Left hindlimb (tissue), 1 donor: ENCODE measurements around the gene LAMTOR3.
"Not testable (repeated sequence)": the region's sequence is repeated elsewhere in the genome, so short reads cannot be mapped to it uniquely, and the experiment has no call there.

Experiments
- DNase-seq: peaks from one replicate; pipeline ENCODE4 v3.0.0-alpha.2; 2018

Gene LAMTOR3

DNA sequence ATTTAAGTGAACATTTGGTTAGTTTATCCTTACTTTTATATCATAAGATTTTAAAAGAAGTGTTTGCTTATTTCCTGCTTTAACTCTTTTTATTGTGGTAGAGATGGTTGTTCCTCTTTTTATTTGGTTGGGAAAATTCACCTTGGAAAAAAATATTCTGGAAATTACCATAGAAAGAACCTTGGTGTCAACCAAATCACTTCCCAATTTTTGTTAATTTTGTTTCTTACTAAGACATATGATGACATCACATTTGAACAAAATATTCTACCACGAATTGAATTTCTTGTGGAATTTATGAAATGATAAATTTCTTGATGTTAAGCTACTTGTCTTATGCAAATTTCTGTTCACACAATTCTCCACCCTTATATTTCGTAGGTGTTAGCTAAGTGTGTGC lies 33.7 kb downstream of the LAMTOR3 start:
- DNase-seq = no peak

DNA sequence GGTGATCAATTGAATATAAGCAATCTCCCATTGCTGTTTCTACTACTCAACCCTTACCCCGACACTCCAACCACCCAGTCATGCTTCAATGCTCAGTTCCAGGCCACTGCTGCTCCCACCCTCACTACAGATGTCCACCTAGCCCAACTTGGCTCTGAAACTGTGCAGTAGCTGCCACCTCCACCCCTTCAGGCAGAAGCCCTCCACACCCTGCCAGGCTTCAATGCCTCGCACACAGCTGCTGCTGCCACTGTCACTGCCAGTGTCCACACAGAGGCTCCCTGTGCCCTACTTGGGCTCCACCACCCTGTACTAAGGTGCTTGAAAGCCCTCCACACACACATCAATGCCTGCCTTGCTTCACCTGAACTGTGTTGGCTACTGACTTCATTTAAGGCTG lies 34.6 kb downstream of the LAMTOR3 start:
- DNase-seq = no peak

DNA sequence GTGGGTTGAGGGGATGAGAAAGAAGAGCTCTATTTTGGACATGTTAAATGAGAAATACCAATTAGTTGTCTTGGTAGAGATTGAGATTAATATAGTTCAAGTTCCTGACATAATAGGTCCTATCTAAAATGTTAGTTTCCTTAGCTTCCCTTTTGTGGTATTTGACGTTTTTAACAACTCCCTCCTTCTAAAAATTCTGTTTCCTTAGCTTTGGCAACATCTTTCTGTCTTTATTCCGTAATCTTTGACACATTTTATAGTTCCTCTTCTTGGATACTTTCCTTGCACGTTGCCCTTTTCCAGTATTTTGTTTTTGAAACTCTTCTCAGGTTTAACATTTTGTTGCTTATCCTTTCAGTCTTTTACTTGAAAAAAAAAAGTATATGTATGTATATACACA lies 36.9 kb downstream of the LAMTOR3 start:
- DNase-seq = no peak

DNA sequence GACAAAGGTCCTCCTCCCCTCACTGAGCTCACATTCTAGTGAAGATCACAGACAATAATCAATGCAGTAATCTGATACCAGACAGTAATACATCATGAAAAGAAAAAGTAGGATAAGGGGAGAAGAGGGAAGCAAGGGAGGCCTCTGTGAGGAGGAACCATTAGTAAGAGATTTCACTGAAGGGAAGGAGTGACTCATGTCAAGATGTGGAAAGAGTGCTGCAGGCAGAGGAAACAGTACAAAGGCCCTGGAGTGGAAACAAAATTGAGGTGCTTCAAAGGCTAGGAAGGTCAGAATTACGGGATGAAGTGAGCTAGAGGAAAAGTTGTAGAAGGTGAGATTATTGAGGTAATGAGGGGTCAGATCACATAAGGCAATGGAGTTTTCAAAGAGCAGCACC lies 38.1 kb downstream of the LAMTOR3 start:
- no peak for DNase-seq

DNA sequence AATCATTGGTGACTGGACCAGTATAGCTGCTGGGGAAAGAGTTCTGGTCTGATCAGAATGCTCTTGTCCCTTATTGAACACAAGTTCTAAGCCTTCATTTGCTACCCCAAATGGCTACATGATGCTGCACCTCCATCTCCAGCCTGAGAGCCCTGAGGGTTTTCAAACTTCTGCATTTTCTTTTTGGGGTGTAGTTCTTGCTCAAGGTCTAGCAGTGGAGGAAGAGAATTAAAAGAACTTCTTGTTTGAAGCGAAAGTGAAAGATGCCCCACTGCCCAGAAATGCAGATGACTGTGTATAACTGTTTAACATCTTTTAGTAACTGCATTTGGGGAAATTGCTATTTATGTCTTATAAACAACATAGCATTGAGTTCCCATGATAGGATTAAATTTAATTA lies 38.5 kb downstream of the LAMTOR3 start:
- DNase-seq = no peak

DNA sequence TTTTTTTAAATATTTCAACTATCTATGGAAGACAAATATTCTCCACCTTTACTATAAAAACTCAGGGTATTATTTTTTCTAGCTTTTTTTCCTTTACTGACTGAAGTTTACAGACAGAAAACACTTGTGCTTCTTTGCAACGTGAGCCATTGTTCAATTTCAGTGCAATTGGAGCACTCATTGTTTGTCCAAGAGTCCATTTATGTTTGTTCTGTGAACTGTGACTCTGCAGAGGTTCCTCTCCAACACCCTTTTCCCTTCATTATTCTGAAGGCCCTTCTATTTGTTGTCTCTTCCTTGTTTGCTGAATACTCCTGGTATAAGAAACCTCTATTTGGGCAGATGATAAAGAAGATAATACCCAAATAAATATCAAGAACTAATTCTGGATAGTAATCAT lies 40.2 kb downstream of the LAMTOR3 start:
- DNase-seq = no peak

DNA sequence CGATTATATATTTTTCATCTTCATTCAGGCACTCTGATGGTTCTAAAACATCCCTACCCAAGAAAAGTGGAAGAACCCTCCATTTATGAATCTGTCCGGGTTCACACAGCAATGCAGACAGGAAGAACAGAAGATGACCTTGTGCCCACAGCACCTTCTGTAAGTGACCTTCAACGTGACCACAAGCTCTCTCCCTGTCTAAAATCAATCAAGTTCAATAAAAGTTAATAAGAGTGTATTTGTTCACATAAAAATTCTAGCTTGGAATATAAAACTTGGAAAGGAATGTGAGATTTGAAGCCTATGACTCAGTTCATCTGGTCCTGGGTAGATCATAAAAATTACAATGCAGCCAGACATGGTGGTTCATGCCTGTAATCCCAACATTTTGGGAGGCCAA lies 41.0 kb downstream of the LAMTOR3 start:
- DNase-seq = no peak

DNA sequence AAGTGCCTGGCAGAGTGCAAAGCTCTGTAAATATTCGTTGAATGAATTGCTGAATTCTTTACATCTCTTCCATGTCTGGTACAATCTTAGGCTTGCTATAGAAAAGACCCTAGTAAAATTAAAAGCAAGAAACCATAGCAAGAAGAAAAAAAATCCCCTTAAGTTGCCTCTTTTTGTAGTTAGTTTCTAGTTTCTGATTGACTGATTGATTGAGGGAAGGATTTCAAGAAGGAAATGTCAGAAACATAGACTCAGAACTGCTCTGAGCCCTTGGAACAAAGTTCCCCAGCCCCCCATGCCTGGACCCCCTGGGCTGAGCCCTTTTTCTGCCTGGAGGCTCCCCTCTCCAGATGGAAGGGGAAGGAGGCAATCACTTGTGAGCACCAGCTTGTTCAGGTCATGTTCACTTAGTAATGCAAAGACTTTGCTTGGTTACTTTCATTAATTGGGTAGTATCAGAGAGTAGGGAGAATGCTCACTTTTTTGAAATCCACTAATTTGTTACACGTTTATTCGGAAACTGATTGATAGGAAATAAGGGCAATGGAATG lies 42.0 kb downstream of the LAMTOR3 start:
- no peak for DNase-seq

DNA sequence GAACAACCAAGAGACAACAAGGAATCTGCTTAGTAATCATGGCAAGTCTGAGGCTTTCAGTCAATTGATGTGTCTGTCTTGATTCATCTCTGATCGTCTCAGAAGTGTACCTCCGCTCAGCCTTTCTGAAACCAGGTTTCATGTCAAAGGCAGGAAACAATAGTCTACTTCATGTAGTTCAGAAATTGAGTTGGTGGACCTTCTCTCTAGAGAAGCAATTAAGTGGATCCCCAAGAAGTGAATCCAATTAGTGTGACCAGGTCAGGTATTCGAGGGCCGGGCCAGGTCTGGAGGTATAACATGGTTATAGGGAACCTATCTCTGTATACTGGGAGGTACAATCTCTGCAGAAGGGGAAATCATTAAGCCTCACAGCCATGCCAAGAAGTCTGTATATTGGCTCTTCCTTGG lies 45.6 kb downstream of the LAMTOR3 start:
- DNase-seq = no peak

DNA sequence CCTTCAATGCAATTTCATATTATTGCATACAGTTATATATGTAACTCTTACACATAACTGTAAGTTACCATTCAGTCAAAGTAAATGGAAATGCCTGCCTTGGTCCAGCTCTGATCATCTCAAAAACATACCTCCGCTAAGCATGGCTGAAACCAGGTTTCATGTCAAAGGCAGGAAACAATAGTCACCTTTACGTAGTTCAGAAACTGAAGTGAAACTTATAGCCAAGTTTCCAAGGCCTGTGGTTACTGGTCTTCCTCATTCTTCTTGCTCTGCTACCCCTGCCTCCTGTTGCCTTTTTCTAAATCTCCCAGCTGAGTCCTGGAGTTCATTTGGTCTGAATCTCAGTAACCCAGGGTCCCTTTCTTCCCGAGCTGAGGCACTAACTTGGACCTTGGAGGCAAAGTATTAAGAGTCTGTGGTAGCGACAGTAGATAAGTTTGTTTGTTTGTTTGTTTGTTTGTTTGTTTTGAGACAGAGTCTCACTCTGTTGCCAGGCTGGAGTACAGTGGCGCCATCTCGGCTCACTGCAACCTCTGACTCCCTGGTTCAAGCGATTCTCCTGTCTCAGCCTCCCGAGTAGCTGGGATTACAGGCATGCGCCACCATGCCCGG lies 46.8 kb downstream of the LAMTOR3 start:
- no peak for DNase-seq

DNA sequence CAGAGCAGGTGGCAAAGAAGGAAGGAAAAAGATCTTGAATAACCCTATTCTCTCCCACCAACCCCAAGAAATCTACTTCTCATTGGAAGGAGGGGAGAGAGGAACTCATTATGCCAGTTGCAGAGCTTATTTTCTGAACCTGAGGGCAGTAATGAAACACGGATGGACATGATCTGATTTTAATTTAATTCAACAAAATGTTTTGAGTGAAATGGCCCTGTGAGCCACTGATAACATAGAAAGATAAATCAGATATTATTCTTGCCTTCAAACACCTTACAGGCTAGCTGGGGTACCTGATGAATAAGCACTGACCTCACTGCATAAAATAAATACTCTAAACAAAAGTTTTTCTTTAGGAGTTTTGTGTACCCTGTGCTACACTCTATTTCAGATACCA lies 47.3 kb downstream of the LAMTOR3 start:
- no peak for DNase-seq

DNA sequence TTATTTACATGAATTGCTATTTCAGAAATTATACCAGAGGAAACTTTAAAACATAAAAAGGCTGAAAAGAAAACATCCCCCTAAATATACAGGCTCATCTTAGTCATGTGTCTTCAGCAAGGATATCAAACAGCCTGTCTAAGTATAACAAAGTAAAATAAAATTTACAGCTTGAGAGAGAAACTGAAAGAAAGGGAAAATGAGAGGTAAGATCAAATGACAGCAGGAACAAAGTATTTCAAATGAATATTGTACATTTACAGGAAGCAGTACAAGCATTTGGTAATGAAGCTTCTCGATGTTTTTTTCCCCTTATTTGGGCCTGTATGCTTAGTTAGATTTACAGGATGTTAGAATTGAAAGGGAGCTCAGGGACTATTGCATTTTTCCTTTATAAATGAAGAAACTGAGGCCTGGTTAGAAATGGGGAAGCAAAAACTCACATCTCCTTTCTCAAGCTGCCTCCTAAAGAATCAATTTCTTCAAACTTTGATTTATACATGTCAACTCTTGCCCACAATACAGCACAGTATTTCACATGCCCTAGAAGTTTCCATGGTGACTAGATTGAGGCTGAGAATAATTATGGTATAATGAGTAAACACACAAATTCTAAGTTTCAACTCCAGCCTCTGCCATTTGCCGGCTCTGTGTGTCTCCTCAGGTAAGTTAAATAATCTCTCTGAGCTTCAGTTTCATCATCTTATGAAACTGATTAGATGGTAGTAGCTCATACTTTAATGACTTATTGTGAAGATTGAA lies 48.3 kb downstream of the LAMTOR3 start:
- DNase-seq = no peak

DNA sequence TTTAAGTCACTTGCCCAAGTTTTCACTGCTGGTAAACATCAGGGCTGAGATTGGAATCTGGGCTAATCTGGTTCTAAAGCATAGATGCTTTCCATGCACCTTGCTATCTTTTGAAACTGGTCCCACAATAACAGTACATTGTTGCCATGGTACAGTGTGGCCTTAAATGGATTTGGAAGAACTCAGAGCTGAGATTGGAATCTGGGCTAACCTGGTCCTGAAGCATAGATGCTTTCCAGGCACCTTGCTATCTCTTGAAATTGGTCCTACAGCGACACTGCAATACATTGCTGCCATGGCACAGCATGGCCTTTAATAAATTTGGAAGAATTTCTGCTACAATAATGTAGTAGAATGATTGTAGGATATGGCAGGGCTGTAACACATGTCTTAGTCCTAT lies 49.0 kb downstream of the LAMTOR3 start:
- no peak for DNase-seq

DNA sequence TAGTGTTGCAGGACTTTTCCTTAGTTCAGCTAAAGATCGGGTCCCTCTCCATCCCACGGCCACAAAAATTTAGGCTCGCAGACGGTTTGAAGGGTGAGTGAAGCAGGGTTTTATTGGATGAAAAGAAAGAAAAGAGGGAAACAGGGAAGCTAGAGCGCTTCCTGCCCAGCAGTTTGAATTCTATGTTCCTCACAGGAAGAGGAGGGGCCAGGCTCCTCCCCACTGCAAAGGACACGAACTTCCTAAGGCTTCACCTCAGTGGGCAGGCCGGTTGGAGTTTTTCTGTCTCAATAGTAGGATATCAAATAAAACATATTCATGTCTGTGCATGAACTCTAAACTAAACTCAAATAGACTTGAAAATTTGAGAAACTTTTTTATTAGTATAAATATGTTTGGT lies 50.2 kb downstream of the LAMTOR3 start:
- DNase-seq = no peak

DNA sequence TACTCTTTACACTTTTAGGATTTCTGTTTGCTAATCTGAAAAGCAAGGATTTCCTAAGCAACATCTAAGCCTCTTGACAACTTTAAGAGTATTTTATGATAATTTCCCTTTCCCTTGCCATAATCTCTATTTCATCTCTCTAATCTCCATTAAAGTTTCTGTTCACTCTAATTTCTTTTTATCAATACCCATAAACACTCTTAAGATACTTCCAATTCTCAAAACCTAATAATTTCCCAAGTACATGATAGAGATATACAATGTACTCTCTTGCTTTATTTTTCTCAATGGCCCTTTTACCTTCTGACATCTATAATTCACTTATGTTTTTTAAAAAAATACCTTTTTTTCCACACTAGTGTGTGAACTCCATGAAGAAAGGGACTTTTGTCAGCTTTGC lies 50.8 kb downstream of the LAMTOR3 start:
- no peak for DNase-seq

DNA sequence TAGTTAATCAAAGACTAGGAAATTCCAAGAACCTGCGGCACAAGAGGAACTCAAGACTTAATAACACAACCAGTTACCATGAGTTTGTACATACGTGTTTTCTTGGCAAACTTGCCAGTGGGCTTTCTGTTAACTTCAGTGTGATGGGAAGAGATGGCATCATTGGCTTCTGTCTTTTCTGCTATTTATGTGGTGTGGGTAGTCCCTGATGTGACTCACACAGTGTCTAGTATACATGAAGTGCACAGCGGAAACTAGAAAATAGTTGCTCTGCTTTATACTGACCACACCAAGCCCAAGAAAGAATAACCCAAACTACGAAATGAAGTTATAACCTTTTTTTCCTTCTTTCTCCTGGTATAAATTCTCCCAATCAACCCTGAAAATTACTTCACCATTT lies 53.1 kb downstream of the LAMTOR3 start:
- DNase-seq = no peak

DNA sequence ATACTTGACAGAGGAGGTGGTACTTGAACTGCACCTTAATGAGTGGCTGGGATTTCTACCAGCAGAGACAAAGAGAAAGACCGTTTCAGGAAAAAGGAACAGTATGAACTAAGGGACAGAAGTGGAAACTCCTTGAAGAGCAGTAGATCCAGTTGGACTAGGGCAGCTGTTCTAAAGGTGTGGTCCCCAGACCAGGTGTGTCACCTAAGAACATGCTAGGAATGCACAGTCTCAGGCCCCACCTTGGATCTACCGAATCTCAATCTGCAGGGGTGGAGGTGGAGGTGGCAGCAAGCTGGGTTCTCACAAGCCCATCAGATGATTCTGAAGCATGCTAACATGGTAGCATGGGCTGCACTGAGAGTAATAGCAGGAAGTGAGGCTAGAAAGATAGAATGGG lies 55.3 kb downstream of the LAMTOR3 start:
- DNase-seq = no peak

DNA sequence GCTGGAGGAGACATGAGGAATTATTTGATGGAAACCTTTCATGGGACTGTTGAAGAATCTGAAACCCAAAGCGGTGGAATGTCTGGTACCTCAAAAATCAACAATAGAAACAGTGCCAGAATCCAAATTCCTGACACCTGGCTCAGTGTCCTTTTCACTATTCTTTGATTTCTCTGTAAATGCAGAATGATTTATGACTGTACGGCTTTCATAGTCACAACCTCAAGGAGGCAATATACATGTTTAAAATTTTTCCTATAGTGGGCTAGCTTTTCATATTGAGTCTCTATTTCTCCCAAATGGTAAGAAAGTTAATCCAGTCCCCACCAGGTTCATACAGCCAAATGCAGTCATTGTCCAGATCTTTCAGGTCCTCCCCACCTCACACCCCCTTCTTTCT lies 58.3 kb downstream of the LAMTOR3 start:
- DNase-seq = no peak

DNA sequence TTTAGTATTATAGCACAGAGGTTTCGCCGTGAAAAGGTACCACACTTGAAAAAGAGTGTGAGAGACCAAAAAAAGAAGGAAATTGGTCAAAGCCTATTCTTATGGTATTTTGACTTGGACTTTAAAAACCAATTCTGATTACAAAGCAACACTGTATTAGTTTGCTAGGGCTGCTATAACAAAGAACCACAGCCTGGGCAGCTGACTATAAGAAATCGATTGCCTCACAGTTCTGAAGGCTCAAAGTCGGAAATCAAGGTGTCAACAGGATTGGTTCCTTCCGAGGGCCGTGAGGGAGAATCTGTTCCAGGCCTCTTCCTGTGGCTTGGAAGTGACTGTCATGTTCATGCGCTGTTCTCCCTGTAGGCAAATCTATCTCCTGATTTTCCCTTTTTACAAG lies 59.7 kb downstream of the LAMTOR3 start:
- DNase-seq = no peak

DNA sequence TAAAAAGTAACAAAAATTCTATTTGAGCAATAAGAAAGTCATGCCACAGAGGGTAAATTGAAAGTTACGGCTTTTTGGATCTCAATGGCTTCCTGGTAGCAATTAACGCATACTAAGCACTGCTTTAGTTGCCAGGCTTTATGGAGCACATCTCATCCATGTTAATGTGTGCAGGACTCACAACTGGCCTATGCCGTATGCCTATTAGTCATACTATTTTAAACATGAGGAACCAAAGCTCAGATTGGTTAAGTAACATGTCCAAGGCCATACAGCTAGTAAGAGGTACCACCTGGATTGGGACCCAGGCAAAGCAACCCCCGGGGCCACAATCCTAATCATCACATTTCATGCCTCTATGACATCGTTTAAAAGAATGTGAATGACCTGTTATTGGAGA lies 60.5 kb downstream of the LAMTOR3 start:
- DNase-seq = no peak

DNA sequence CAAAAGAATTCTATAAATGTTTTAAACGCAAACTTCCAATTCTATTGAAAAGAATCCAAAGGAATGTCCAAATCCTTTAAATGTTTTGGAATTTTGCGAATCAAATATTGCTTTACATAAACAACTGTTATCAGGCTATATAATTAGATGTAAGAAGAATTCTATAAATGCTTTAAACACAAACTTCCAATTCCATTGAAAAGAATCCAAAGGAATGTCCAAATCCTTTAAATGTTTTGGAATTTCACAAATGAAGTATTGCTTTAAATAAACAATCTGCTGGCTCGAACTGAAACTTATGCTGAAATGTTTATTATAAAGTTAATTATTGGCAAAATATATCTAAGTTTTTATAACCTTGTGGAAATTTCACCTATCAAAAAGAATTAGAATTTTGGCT lies 61.5 kb downstream of the LAMTOR3 start:
- no peak for DNase-seq

DNA sequence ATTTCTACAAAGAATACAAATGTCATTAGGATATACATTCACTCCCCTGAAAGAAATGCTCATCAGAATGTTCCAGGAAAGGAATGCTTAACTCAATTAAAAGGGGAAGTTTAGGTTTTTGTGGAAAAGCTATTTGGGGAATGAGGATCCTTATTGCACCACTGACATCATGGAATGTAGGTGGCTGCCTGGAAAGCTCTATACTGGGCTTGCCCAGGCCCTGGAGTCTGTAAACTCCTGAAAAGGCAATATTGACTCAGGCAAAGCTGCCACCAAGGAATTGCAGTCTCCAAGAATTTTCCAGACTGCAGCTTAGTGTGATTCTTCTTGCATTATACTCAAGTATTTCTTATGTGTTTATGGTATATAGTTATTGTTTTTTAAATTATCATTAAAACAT lies 61.9 kb downstream of the LAMTOR3 start:
- no peak for DNase-seq

DNA sequence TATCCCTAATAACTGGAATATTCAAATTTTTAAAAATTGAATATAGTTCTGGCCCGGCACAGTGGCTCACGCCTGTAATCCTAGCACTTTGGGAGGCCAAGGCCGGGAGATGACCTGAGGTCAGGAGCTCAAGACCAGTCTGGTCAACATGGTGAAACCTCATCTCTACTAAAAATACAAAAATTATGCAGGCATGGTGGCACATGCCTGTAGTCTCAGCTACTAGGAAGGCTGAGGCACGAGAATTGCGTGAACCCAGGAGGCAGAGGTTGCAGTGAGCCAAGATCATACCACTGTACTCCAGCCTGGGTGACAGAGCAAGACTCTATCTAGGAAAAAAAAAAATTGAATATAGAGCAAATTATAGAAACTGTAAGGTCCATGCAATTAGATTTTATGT lies 64.2 kb downstream of the LAMTOR3 start:
- DNase-seq = not testable (repeated sequence)

DNA sequence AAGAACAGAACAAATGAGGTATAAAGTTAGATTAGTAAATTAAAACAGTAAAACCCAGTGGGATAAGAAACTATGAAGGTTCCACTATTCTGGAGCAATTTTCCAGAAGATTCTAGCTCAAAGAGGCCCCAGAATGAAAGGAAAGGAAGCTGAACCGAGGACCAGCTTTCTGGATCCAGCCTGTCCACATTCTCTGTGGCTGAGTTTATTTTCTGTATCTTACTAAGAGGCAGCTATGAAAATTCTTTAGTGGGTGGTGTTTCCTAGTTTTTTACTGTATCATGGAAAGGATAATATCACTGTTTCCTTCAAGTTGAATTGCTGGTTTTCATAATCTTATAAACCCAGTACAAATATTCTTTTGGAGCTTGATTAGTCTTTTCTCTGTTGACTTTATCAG lies 65.8 kb downstream of the LAMTOR3 start:
- no peak for DNase-seq
